Right cardiac atrium (tissue), 5 donors: ENCODE results near the gene SMARCB1. TPM values are rescaled to one million over a fixed set of nuclear protein-coding genes. Genes with fewer than 3 reads are reported as not detected.

ENCODE experiments used
- ATAC-seq, 2 donors: fragments of 200-7000 bp; cut with Tn5 transposase; one replicate each; pipeline versions ENCODE4 v1.8.0 to v1.9.1; 2020; ENCODE audit warnings: moderate library complexity in 2 of 2, mild to moderate bottlenecking in 1 of 2
- DNase-seq, 3 donors: peaks; one replicate each; pipeline ENCODE4 v3.0.0-alpha.2; 2020
- H3K27ac ChIP-seq: one replicate; pipeline ENCODE4 v1.5.1; 2013; ENCODE audit warnings: mild to moderate bottlenecking, low read length, control low read depth, moderate library complexity
- H3K27me3 ChIP-seq: one replicate; pipeline ENCODE4 v1.6.1; 2013; ENCODE audit not compliant: control insufficient read depth, insufficient read depth
- H3K4me1 ChIP-seq: one replicate; pipeline ENCODE4 v1.6.1; 2013; ENCODE audit warnings: low read length; ENCODE audit not compliant: control insufficient read depth, insufficient read depth
- H3K4me3 ChIP-seq: one replicate; pipeline ENCODE4 v1.5.1; 2013; ENCODE audit warnings: low read length, control low read depth
- H3K9me3 ChIP-seq: one replicate; pipeline ENCODE4 v1.6.1; 2013; ENCODE audit warnings: low read length; ENCODE audit not compliant: control insufficient read depth
- WGBS: extraction: QIAGEN DNeasy Blood & Tissue Kit; methylation state at CpG from one replicate; pipeline ENCODE4 v1.1.7; 2013; 5-methylcytosine and 5-hydroxymethylcytosine counted together
- intact Hi-C, 4 donors: fragments of 100-400 bp; cut with DNase I; formaldehyde crosslinking; loops; one replicate each; pipeline versions ENCODE4 v1.11.0 to v1.14.0; 2022 to 2023
- polyA plus RNA-seq: library from polyadenylated mRNA; stranded (reverse); fragments of 200-250 nt; gene quantifications from one replicate; pipeline ENCODE4 v1.2.3, GENCODE V29; 2013
- total RNA-seq, 4 donors: library from RNA; stranded (reverse); fragmentation: NEBNext Ultra II Directional; extraction: Animal tissue kit (Norgen Biotek cat#: 25700); gene quantifications; one replicate each; pipeline ENCODE4 v1.2.1, GENCODE V29; 2021
- donor health status: healthy with polysubstance abuse.
- donor health status: DM: no; HTN: yes; CAD: no.
- donor health status: DM: no; HTN: no; CAD: no.
- donor health status: DM: no; HTN: yes; CAD: no; lungs with severe emphysema.
- donor health status: DM: yes; HTN: yes; CAD: no.

SMARCB1 gene
- total and polyA plus RNA-seq, 5 donors, result 41.1 to 55.9 (median 49.0) TPM

DNA sequence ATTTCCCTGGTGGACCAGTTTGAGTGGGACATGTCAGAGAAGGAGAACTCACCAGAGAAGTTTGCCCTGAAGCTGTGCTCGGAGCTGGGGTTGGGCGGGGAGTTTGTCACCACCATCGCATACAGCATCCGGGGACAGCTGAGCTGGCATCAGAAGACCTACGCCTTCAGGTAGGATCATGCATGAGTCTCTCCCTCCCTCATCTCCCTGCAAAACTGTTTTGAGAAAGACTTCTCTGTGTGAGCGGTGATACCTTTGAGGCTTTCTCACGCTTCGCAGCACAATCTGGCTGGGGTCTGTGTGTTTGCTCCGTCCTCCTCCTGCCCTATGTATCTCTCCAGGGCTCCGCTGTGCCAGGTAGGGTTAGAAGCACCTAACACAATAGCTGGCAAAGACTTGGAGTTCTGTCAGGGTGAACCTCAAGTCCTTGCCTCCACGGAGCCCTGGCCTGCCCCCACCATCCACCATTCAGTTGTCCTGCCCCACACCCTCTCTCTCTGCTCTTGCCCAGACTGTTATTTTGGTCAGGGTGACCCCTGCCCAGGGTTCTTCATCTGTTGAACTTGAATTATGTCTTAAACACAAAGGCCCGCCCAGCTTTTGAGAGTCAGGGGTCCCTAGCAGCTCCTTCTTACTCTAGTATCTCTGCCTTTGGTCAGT lies 38.6 kb downstream of the SMARCB1 start:
- 91% methylated on average over 12 of the region's 12 CpGs for WGBS
- peak in 1 of 3 donors; percentile 23 for DNase-seq
- no peak for ATAC-seq
- Histone ChIP-seq H3K27me3 (no peaks in the 10 kb centered on the region), H3K4me1 (peaks cover 11% of the 10 kb centered on the region), H3K9me3 (no peaks in the 10 kb centered on the region), H3K27ac (no peak overlapping the region), H3K4me3 (no peak overlapping the region)
- intact Hi-C loops, result no loop called here

- peak overlapping the region; percentile 30 for H3K27ac ChIP-seq
- H3K27me3 ChIP-seq, result no peaks in the 10 kb centered on the region
- H3K4me1 ChIP-seq, result peaks cover 11% of the 10 kb centered on the region
- ATAC-seq, result peak in 1 of 2 donors; percentile 5
- peak in 1 of 3 donors; percentile 62 for DNase-seq
- H3K4me3 ChIP-seq, result no peak overlapping the region
- 74% methylated on average over 15 of the region's 15 CpGs for WGBS
- no peaks in the 10 kb centered on the region for H3K9me3 ChIP-seq
- intact Hi-C loops, result no loop called here
Observed at GRCh38 chr22:23826510-23827350, 40.0 kb downstream of the SMARCB1 start.

GRCh38 chr22:23827351-23827995 lies 40.7 kb downstream of the SMARCB1 start:
- H3K27me3 ChIP-seq, result no peaks in the 10 kb centered on the region
- intact Hi-C loops, result no loop called here
- H3K4me3 ChIP-seq, result no peak overlapping the region
- WGBS, result 72% methylated on average over 11 of the region's 11 CpGs
- ATAC-seq, result no peak
- peak overlapping the region; percentile 12 for H3K27ac ChIP-seq
- no peaks in the 10 kb centered on the region for H3K9me3 ChIP-seq
- peaks cover 11% of the 10 kb centered on the region for H3K4me1 ChIP-seq
- peak in 1 of 3 donors; percentile 7 for DNase-seq

GRCh38 chr22:23828800-23829680 lies 42.3 kb downstream of the SMARCB1 start:
- Histone ChIP-seq H3K4me1 (peaks cover 5% of the 10 kb centered on the region), H3K9me3 (no peaks in the 10 kb centered on the region), H3K27me3 (no peaks in the 10 kb centered on the region), H3K4me3 (no peak overlapping the region), H3K27ac (peak overlapping the region; percentile 82)
- intact Hi-C loops, result no loop called here
- ATAC-seq, result peak; percentile 75 to 76
- DNase-seq, result peak; percentile 55 to 78 (median 73)
- WGBS, result 81% methylated on average over 10 of the region's 10 CpGs

- DNase-seq (peak in 1 of 3 donors; percentile 1), ATAC-seq (no peak)
- no peak overlapping the region for H3K4me3 ChIP-seq
- H3K27me3 ChIP-seq, result no peaks in the 10 kb centered on the region
- H3K27ac ChIP-seq, result no peak overlapping the region
- 73% methylated on average over 7 of the region's 7 CpGs for whole genome bisulfite sequencing
- H3K9me3 ChIP-seq, result no peaks in the 10 kb centered on the region
- intact Hi-C loops, result no loop called here
- H3K4me1 ChIP-seq, result peaks cover 5% of the 10 kb centered on the region
Observed at GRCh38 chr22:23829845-23830372, 43.1 kb downstream of the SMARCB1 start.

DNA sequence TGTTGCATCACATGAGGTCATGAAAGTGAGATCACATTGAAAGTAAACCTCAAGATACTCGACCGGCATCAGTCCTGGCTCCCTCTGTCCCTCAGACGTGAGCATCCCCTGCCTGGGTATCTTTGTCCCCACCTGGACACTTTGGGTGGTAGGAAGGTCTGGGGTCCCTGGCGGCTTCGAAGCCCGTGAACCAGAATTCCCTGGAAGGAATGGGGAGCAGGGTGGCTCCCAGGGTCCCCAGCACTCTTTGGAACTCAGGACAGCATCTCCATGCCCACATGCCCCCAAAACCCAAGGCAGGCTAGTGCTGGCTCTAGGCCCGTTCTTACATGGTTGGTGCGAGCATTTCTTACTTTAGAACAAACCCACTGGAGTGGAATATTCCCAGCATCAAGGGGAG lies 44.5 kb downstream of the SMARCB1 start:
- DNase-seq, result peak in 1 of 3 donors; percentile 8
- H3K27ac ChIP-seq, result no peak overlapping the region
- H3K9me3 ChIP-seq, result no peaks in the 10 kb centered on the region
- peaks cover 7% of the 10 kb centered on the region for H3K4me1 ChIP-seq
- 81% methylated on average over 8 of the region's 8 CpGs for WGBS
- ATAC-seq, result no peak
- H3K27me3 ChIP-seq, result no peaks in the 10 kb centered on the region
- H3K4me3 ChIP-seq, result no peak overlapping the region
- intact Hi-C loops, result no loop called here

GRCh38 chr22:23831781-23832180 lies 45.0 kb downstream of the SMARCB1 start:
- intact Hi-C loops, result no loop called here

DNA sequence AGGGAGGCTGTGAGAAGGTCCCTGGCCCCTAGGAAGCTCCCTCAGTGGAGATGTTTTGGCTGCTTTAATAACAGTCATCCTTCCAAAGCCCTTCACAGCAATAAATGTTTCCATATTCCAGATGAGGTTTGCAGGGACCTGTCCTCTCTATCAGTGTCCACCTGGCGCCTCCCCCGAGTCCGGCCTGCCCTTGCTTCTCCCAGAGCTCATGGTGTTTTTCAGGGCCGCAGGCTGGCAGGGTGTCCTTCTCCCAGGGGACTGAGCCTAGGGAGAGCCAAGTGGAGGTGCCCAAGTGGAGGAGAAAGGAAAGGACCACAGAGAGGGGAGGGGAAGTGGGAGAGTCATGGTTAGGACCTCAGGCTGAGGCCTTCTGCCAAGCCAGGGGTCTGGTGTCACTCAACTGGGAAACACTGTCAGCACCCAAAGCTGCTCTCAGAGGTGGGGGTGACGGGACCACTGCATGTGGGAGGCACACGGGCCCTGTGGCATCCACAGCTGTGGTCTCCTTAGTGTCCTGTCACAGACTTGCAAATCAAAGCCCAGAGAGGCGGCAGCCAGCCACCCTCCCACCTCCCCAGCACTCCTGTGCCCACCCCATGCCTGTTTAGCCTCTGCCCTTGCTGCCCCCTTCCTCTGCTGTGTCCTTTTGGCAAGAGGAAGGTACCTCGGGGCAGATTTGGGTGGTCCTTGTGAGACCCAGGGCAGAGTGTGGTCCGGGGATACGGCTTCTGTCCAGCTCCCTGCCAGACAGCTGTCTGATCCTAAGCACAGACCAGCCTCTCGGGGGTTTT lies 45.7 kb downstream of the SMARCB1 start:
- Histone ChIP-seq H3K27me3 (no peaks in the 10 kb centered on the region), H3K27ac (peak overlapping the region; percentile 39), H3K9me3 (no peaks in the 10 kb centered on the region), H3K4me3 (no peak overlapping the region), H3K4me1 (peaks cover 9% of the 10 kb centered on the region)
- WGBS, result 57% methylated on average over 11 of the region's 11 CpGs
- intact Hi-C loops, result no loop called here
- ATAC-seq (no peak), DNase-seq (peak in 1 of 3 donors; percentile 53)

More at GRCh38 chr22:23831781-23832180, 45.0 kb downstream of the SMARCB1 start:
- Histone ChIP-seq H3K4me1 (peaks cover 9% of the 10 kb centered on the region), H3K4me3 (no peak overlapping the region), H3K27ac (no peak overlapping the region), H3K9me3 (no peaks in the 10 kb centered on the region), H3K27me3 (no peaks in the 10 kb centered on the region)
- ATAC-seq (no peak), DNase-seq (peak in 1 of 3 donors; percentile 57)
- WGBS, result 68% methylated on average over 10 of the region's 10 CpGs

DNA sequence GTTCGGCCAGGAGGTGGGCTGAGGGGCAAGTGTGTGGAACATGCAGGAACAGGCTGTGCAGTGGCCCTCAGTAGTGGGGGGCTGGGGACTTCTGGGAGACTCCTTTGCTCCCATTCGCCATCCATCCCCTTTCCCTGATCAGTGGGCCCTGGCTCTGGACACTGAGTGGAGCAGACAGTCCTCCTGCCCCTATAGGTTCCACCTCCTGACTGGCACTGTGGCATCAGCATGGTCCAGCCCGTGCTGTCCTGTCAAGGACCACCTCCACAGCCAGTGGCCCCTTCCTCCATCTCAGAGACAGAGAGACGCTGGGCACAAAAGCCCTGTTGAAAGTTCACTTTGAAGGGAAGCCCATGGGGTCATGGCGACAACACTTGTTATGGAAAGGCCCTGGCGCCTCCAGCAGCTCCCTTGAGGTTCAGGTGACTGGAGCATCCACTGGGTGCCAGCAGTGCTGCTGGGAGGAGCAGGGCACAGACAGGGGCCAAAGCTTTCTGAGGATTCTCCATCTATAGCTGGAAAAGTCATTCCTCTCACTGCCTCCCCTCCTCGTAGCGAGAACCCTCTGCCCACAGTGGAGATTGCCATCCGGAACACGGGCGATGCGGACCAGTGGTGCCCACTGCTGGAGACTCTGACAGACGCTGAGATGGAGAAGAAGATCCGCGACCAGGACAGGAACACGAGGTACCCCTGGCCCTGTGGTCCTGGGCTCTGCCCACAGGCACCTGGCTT lies 46.4 kb downstream of the SMARCB1 start:
- ATAC-seq (no peak), DNase-seq (peak in 1 of 3 donors; percentile 49)
- WGBS, result 78% methylated on average over 16 of the region's 16 CpGs
- Histone ChIP-seq H3K4me1 (peaks cover 9% of the 10 kb centered on the region), H3K4me3 (no peak overlapping the region), H3K27ac (peak overlapping the region; percentile 63), H3K9me3 (no peaks in the 10 kb centered on the region), H3K27me3 (no peaks in the 10 kb centered on the region)
- intact Hi-C loops, result no loop called here
